ENCODE data around the gene TBL3. TPM values are rescaled to one million over a fixed set of nuclear protein-coding genes. Genes with fewer than 3 reads are reported as not detected.
"Not testable (repeated sequence)": the region's sequence is repeated elsewhere in the genome, so short reads cannot be mapped to it uniquely, and the experiment has no call there.

The TBL3 gene
- total and polyA plus RNA-seq, 9 donors = 2.1 to 48.0 (median 31.0) TPM

DNA sequence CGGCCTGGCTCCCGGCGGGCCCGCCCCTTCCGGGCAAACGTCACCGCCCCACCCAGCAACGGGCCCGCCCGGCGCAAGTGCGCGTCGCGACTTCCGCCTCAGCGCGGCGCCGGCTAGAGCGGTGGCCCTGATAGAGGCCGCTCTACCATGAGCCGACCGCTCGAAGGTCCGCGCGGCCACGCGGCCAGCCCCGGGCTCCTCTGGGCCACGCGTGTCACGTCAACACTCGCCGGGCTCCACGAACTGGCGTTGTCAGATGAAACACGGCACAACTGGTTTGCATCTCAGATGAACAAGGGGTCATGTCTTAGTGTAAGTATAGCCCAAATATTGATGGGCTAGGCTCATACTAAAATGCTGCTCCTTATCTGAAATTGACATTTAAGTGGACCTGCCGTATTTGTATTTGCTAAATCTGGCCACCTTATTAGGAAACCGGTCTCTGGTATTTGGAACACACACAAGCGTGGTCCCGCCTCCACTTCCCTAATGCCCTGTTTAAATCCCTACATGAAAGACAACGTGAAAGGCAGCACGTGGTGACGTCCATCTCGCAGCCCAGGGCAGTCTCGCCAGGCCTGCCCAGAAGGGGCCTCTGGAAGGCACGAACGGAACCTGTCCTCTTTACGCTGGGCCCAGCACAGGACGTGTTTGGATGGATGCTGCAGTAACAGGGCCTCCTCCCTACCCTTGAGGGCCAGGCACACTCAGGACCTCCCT is 38.1 kb downstream of the TBL3 start, which contains the start of gene ZNF598:
Gene ZNF598 (minus strand): TSS at position 31 of the 720 bp plus-strand sequence.
- intact Hi-C loops (cut with DNase I) = no loop called here
- TF ChIP-seq EP300 (IDR thresholded peaks at IDR 0.05) = no peak
- peak; percentile 81 for TF ChIP-seq POLR2A (IDR thresholded peaks at IDR 0.05)
- TF ChIP-seq, protein P1, sequence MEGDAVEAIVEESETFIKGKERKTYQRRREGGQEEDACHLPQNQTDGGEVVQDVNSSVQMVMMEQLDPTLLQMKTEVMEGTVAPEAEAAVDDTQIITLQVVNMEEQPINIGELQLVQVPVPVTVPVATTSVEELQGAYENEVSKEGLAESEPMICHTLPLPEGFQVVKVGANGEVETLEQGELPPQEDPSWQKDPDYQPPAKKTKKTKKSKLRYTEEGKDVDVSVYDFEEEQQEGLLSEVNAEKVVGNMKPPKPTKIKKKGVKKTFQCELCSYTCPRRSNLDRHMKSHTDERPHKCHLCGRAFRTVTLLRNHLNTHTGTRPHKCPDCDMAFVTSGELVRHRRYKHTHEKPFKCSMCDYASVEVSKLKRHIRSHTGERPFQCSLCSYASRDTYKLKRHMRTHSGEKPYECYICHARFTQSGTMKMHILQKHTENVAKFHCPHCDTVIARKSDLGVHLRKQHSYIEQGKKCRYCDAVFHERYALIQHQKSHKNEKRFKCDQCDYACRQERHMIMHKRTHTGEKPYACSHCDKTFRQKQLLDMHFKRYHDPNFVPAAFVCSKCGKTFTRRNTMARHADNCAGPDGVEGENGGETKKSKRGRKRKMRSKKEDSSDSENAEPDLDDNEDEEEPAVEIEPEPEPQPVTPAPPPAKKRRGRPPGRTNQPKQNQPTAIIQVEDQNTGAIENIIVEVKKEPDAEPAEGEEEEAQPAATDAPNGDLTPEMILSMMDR (IDR thresholded peaks at IDR 0.05) = peak in 1 of 3 donors; percentile 23
- Histone ChIP-seq H3K36me3 (no peaks in the 10 kb centered on the region), H3K4me1 (ENCODE audit: insufficient read depth) (peaks cover 21% of the 10 kb centered on the region), H3K9me3 (no peaks in the 10 kb centered on the region), H3K27me3 (no peaks in the 10 kb centered on the region), H3K4me3 (peak within 1 kb of the TSS; percentile 68), H3K27ac (peak within 1 kb of the TSS; percentile 0 to 69)
- WGBS, 3 donors = 1 to 2% (median 2%) methylated on average over 27 to 52 of the region's 52 CpGs
- peak; percentile 79 to 90 (median 85) for DNase-seq

DNA sequence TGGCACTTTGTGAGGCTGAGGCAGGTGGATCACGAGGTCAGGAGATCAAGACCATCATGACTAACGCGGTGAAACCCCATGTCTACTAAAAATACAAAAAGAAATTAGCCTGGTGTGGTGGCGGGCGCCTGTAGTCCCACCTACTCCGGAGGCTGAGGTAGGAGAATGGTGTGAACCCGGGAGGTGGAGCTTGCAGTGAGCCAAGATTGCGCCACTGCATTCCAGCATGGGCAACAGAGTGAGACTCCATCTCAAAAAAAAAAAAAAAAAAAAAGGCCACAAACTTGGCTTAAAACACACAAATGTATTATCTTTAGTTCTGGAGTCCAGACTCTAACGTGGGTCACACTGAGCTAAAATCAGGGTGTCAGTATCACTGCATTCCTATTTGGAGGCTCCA is 39.9 kb downstream of the TBL3 start:
- WGBS, 3 donors = 84 to 87% (median 85%) methylated on average over 9 of the region's 9 CpGs
- H3K9me3 ChIP-seq; H3K4me3 ChIP-seq; intact Hi-C loops (cut with DNase I); DNase-seq; H3K27ac ChIP-seq; H3K27me3 ChIP-seq; H3K36me3 ChIP-seq: not testable (repeated sequence)
- H3K4me1 ChIP-seq (ENCODE audit: insufficient read depth) = peaks cover 21% of the 10 kb centered on the region

DNA sequence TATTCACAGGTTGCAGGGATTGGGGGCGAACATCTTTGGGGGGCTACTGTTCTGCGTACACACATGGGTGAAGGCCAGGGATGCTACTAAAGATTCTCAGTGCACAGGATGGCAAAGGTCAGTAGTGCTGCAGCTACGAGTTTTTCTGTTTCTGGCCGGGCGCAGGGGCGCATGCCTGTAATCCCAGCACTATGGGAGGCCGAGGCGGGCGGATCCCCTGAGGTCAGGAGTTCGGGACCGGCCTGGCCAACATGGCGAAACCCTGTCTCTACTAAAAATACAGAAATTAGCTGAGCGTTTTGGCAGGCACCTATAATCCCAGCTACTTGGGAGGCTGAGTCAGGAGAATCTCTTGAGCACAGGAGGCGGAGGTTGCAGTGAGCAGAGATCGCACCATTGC is 41.7 kb downstream of the TBL3 start:
- H3K4me3 ChIP-seq = no peak overlapping the region
- no peak overlapping the region for H3K27ac ChIP-seq
- no peaks in the 10 kb centered on the region for H3K9me3 ChIP-seq
- DNase-seq = peak in 1 of 5 donors; percentile 19
- peaks cover 11% of the 10 kb centered on the region for H3K4me1 ChIP-seq (ENCODE audit: insufficient read depth)
- WGBS, 3 donors = 82 to 91% (median 91%) methylated on average over 15 of the region's 15 CpGs
- H3K36me3 ChIP-seq = no peaks in the 10 kb centered on the region
- intact Hi-C loops (cut with DNase I) = no loop called here
- TF ChIP-seq, protein P1 (IDR thresholded peaks at IDR 0.05) = no peak
- no peak for TF ChIP-seq EP300 (IDR thresholded peaks at IDR 0.05)
- no peak for TF ChIP-seq POLR2A (IDR thresholded peaks at IDR 0.05)
- no peaks in the 10 kb centered on the region for H3K27me3 ChIP-seq

DNA sequence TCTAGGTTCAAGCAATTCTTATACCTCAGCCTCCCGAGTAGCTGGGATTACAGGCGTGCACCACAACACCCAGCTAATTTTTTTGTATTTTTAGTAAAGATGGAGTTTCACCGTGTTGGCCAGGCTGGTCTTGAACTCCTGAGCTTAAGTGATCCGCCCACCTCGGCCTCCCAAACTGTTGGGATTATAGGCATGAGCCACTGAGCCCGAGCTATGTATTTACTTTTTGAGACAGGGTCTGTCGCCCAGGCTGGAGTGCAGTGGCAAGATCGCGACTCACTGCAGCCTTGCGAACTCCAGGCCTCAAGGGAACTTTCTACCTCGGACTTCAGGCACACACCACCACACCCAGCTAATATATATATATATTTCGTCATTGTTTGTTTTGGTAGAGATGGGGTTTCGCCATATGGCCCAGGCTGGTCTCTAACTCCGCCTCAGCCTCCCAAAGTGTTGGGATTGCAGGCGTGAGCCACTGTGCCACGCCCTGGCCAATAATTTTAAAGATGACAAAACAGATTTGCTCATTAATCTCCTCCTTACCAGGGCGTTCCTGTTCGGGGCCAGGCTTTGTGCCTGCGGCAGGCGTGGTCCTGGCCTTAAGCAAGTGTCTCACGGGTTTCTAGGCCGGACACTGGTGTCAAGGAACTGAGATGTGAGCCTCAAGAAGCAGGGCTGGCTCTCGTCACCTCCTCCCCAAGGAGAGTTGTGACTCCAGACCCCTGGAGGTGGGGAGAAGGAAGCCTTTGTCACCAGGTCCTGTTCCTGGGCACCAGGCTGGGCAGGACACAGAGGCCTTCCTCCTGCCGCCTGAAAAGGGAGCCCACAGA is 43.5 kb downstream of the TBL3 start:
- H3K27ac ChIP-seq = no peak overlapping the region
- DNase-seq = no peak
- no peaks in the 10 kb centered on the region for H3K9me3 ChIP-seq
- H3K4me3 ChIP-seq = no peak overlapping the region
- 89 to 91% (median 90%) methylated on average over 24 of the region's 24 CpGs for WGBS, 3 donors
- peaks cover 6% of the 10 kb centered on the region for H3K4me1 ChIP-seq (ENCODE audit: insufficient read depth)
- H3K36me3 ChIP-seq = no peaks in the 10 kb centered on the region
- intact Hi-C loops (cut with DNase I) = loop anchor here in 1 of 4 donors (5.0 kb wide), 1 partner anchor 127 kb away; no protein-coding TSS in a partner anchor
- H3K27me3 ChIP-seq = no peaks in the 10 kb centered on the region
- TF ChIP-seq POLR2A (IDR thresholded peaks at IDR 0.05) (no peak), EP300 (IDR thresholded peaks at IDR 0.05) (no peak)
- TF ChIP-seq, protein P1 (IDR thresholded peaks at IDR 0.05) = no peak

Data from ovary (tissue), 9 donors.